DMS79 (cell line): Measurements from ENCODE around the gene RAD1.

ENCODE experiments used
- DNase-seq: peaks from one replicate; lab custom pipeline; 2025; lab: John Stamatoyannopoulos, UW

RAD1 gene

DNA sequence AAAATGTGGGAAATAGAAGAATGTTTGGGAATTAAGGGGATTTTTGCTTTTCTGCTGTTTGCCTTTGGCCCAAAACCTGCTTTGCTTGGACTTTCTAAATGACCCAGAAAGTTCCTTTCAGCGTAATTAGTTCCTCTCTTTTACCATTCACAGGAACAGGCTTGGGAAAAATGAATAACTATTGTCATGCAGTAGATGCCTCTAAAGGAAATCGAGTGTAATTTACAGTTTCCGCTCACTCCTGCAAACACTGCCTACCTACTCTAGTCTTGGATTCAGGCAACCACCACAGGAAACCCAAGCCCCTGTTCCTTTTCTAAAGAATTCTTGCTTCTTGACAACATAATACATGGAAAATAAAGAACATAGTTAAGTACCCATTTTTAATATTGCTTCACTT is 51.4 kb downstream of the RAD1 start:
- no peak for DNase-seq

DNA sequence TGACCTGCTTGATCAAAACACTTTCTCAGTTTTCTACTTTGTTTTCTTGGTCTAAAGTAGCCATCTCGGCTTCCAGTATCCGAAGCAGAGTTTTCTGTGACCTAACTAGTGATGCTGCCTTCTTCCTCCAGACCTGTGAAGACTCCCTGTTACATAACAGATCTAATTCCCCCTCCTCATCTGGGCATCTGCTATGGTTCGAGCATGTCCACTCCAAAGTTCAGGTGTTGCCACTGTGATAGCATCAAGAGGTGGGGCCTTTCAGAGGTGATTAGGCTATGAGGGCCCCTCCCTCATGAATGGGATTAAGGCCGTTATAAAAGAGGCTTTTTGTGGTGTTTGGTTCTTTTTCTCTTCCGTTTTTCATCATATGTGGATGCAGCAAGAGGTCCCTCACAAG is 56.1 kb downstream of the RAD1 start:
- no peak for DNase-seq

DNA sequence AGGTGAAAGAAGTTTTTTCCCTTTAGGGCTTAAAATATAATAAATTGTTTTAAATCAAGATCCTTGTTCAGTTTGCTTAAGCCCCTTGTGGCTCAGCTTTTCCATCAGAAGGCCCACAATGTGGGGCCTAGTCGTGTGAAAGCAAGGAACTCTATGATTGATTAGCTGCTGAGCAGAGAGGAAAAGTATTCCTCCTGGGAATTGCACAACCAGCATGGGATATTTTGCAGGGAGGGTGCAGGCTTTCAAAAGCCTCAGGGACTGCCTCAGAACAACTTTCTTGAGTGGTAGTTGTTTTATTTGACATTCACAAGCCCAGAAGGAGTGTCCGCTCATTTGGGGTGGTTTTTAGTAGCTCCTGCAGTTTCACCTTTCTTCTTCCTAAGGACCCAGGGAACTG is 56.5 kb downstream of the RAD1 start:
- no peak for DNase-seq

DNA sequence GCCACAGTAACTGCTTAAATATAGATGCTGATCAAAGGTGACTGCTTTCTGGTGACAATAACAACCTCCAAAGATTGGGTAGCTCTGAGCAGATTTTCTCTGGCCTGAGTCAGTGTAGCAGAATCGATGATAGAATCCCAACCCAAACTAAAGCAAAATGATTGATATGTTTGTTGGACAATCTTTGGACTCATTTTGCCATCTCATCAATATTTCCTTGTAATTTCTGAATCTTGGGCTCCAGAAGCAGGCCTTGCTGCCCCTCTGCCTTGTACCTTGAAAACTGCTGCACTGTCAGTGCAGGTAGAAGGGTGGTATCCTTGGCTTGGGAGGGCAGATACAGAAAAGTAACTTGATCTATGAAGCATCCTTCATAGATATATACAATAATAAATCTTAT is 57.4 kb downstream of the RAD1 start:
- no peak for DNase-seq

DNA sequence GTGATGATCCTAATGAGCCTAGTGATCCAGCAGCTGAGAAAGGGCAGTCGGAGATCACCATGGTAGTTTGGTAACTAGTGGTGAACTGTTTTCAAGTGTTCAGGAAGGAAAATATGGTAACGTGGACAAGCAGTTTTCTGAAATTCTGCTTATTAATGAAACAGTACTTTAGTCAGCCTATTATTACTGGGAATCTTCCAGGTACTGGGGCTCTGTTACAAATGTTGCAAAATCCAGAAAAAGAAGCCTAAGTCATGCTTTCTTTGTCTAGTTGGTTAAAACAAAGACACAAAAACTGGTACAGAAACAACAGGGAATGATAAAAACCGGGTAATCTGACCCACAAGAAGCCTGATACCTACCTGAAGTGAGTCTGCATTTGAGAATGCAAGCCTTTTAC is 58.1 kb downstream of the RAD1 start:
- DNase-seq: no peak
